ENCODE results near the gene NKX3-2.

GRCh38 chr4:13590766-13591165 is 46.5 kb upstream of the NKX3-2 start:
- TF ChIP-seq CTCF (conservative IDR thresholded peaks at IDR 0.05; ENCODE audit: low read depth, low read length), result no peak
- no peak for TF ChIP-seq EZH2 (IDR thresholded peaks at IDR 0.05; ENCODE audit: low read length, unreplicated experiment)
